SU-DHL-6 (cell line): ENCODE measurements around the gene PFDN1.

Experiments used
- EZH2phosphoT487 ChIP-seq: fragments of 200-600 bp; sonication (generic), shearing (Covaris generic); conservative IDR thresholded peaks from 2 replicates; pipeline ENCODE4 v1.6.1; 2018; ENCODE audit warnings: mild to moderate bottlenecking, antibody characterized with exemption, low read length, moderate library complexity, mixed read lengths
- TF ChIP-seq, protein P1 (sequence below): fragments of 200-600 bp; sonication (generic); IDR thresholded peaks from one replicate; pipeline ENCODE4 v1.5.1; 2017; ENCODE audit warnings: antibody characterized with exemption, mild to moderate bottlenecking, low read length, moderate library complexity; ENCODE audit not compliant: insufficient read depth, poor library complexity, severe bottlenecking

DNA sequence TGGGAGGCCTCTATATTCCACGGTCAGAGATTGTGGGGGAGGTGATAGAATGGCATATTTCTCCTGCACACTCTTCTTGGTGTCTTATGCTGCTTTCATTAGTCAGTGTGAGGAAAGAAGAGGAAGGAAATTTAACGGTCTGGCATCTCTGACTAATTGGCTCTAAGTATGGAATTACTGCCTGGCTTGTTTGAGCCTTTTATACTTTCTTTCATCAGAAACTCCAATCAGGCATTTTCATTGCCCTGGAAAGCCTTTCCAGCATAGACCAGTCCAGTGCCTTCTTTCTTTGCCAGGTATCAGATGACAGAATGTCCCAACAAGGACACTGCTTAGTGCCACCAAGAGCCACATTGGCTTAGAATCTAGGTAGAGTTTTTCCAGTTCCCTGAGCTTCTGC lies 97.7 kb downstream of the PFDN1 start:
- TF ChIP-seq, protein P1, sequence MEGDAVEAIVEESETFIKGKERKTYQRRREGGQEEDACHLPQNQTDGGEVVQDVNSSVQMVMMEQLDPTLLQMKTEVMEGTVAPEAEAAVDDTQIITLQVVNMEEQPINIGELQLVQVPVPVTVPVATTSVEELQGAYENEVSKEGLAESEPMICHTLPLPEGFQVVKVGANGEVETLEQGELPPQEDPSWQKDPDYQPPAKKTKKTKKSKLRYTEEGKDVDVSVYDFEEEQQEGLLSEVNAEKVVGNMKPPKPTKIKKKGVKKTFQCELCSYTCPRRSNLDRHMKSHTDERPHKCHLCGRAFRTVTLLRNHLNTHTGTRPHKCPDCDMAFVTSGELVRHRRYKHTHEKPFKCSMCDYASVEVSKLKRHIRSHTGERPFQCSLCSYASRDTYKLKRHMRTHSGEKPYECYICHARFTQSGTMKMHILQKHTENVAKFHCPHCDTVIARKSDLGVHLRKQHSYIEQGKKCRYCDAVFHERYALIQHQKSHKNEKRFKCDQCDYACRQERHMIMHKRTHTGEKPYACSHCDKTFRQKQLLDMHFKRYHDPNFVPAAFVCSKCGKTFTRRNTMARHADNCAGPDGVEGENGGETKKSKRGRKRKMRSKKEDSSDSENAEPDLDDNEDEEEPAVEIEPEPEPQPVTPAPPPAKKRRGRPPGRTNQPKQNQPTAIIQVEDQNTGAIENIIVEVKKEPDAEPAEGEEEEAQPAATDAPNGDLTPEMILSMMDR, result no peak
- no peak for TF ChIP-seq EZH2phosphoT487
